HCT116 (cell line): ENCODE data around the gene INTS1. TPM values are rescaled to one million over a fixed set of nuclear protein-coding genes. Genes with fewer than 3 reads are reported as not detected.

ENCODE experiments used
- ATAC-seq: fragments of 200-7000 bp; cut with Tn5 transposase; 2 replicates; pipeline ENCODE4 v1.9.1; 2020; ENCODE audit warnings: mild to moderate bottlenecking, moderate library complexity
- BruUV-seq: library from RNA; stranded (reverse); fragments of 400-500 nt; replicated peaks from 2 replicates; lab custom pipeline; 2021; lab: Mats Ljungman, UMichigan
- CTCF ChIA-PET: fragments of 300-600 bp; sonication (Branson Sonifier 250); formaldehyde crosslinking; loops from one replicate; lab custom pipeline; 2021; ENCODE audit warnings: antibody characterized with exemption; lab: Charles Lee
- POLR2A ChIA-PET: fragments of 300-600, 350-600 bp; sonication (Branson Sonifier 250); formaldehyde crosslinking; loops from one replicate; lab custom pipeline; 2021; ENCODE audit warnings: antibody characterized with exemption; lab: Charles Lee
- RAD21 ChIA-PET, 2 experiments: fragments of 300-600 bp; sonication (Branson Sonifier 250); formaldehyde crosslinking; loops; one replicate each; lab custom pipeline; 2023; ENCODE audit warnings: low total read pairs in 2 of 2; ENCODE audit not compliant: uncharacterized antibody in 2 of 2, unreplicated experiment in 2 of 2, low non-redundant PET in 1 of 2; lab: Charles Lee
- DNase-seq: peaks from one replicate; pipeline ENCODE4 v3.0.0-alpha.2; 2010; ENCODE audit warnings: low read depth, low spot score
- H2AFZ ChIP-seq: fragments of 200-600 bp; shearing (Covaris generic), sonication (generic); 2 replicates; pipeline ENCODE4 v1.6.1; 2017; ENCODE audit warnings: low read depth, mixed run types, mixed read lengths, antibody characterized with exemption, low read length; ENCODE audit not compliant: poor library complexity, severe bottlenecking
- H3K27ac ChIP-seq: 2 replicates; pipeline ENCODE4 v1.5.1; 2012; ENCODE audit warnings: low read depth, low read length
- H3K27me3 ChIP-seq: fragments of 200-600 bp; sonication (generic); 2 replicates; pipeline ENCODE4 v1.6.1; 2016; ENCODE audit warnings: mixed run types, low read length, mixed read lengths; ENCODE audit not compliant: insufficient read depth
- H3K36me3 ChIP-seq, 2 experiments: fragments of 200-500 bp in 1 of 2; fragments of 200-600 bp in 1 of 2; sonication (Bioruptor generic) in 1 of 2; sonication (generic) in 1 of 2; 2 replicates each; pipeline versions ENCODE4 v1.5.1 to v1.6.1; 2014 to 2016; ENCODE audit warnings: low read length in 2 of 2, inconsistent platforms in 1 of 2, mixed read lengths in 1 of 2, mixed run types in 1 of 2; ENCODE audit not compliant: insufficient read depth in 2 of 2, control insufficient read depth in 1 of 2
- H3K4me1 ChIP-seq, 2 experiments: fragments of 200-600 bp in 1 of 2; sonication (generic) in 1 of 2; 2 replicates each; pipeline versions ENCODE4 v1.5.1 to v1.6.1; 2012 to 2017; ENCODE audit warnings: low read length in 2 of 2, inconsistent platforms in 1 of 2, mild to moderate bottlenecking in 1 of 2, mixed read lengths in 1 of 2, mixed run types in 1 of 2, moderate library complexity in 1 of 2; ENCODE audit not compliant: insufficient read depth in 2 of 2, control insufficient read depth in 1 of 2
- H3K4me2 ChIP-seq: fragments of 200-600 bp; sonication (generic); 2 replicates; pipeline ENCODE4 v1.6.1; 2017; ENCODE audit warnings: mixed run types, low read length, mixed read lengths
- H3K4me3 ChIP-seq, 2 experiments: fragments of 200-600 bp in 1 of 2; sonication (generic) in 1 of 2; replicated peaks in 1 of 2; 2 replicates each; pipeline ENCODE4 v1.5.1; 2011 to 2016; ENCODE audit warnings: low read length in 2 of 2, control low read depth in 1 of 2, low read depth in 1 of 2, mild to moderate bottlenecking in 1 of 2, mixed read lengths in 1 of 2, mixed run types in 1 of 2
- H3K79me2 ChIP-seq: fragments of 200-600 bp; sonication (generic); 2 replicates; pipeline ENCODE4 v1.6.1; 2017; ENCODE audit warnings: mild to moderate bottlenecking, mixed run types, low read length, moderate library complexity, mixed read lengths; ENCODE audit not compliant: insufficient read depth
- H3K9ac ChIP-seq: fragments of 200-600 bp; sonication (generic); 2 replicates; pipeline ENCODE4 v1.6.1; 2016; ENCODE audit warnings: low read length, mixed read lengths
- H3K9me2 ChIP-seq: fragments of 200-600 bp; sonication (generic), shearing (Covaris generic); 2 replicates; pipeline ENCODE4 v1.6.1; 2017; ENCODE audit warnings: mixed run types, mild to moderate bottlenecking, moderate library complexity; ENCODE audit not compliant: insufficient read depth
- H3K9me3 ChIP-seq, 2 experiments: fragments of 200-500 bp in 1 of 2; fragments of 200-600 bp in 1 of 2; sonication (Bioruptor generic) in 1 of 2; sonication (generic) in 1 of 2; 2 replicates each; pipeline ENCODE4 v1.6.1; 2014 to 2017; ENCODE audit warnings: low read length in 2 of 2, mixed read lengths in 2 of 2, inconsistent platforms in 1 of 2, low read depth in 1 of 2, mild to moderate bottlenecking in 1 of 2, mixed run types in 1 of 2, moderate library complexity in 1 of 2; ENCODE audit not compliant: control insufficient read depth in 1 of 2, insufficient read depth in 1 of 2
- H4K20me1 ChIP-seq: fragments of 200-600 bp; sonication (generic), shearing (Covaris generic); 2 replicates; pipeline ENCODE4 v1.6.1; 2017; ENCODE audit warnings: mixed run types, mild to moderate bottlenecking, moderate library complexity; ENCODE audit not compliant: insufficient read depth
- CBX3 ChIP-seq: IDR thresholded peaks from 2 replicates; pipeline ENCODE4 v1.6.1; 2012; ENCODE audit warnings: low read depth
- EZH2phosphoT487 ChIP-seq: fragments of 200-600 bp; IDR thresholded peaks from 2 replicates; pipeline ENCODE4 v1.6.1; 2018; ENCODE audit warnings: antibody characterized with exemption, borderline replicate concordance
- FOSL1 ChIP-seq: IDR thresholded peaks from 2 replicates; pipeline ENCODE4 v1.6.1; 2012; ENCODE audit warnings: low read depth
- JUND ChIP-seq: IDR thresholded peaks from 2 replicates; pipeline ENCODE4 v1.6.1; 2012
- RAD21 ChIP-seq: IDR thresholded peaks from 2 replicates; pipeline ENCODE4 v1.6.1; 2012; ENCODE audit warnings: low read depth, mild to moderate bottlenecking
- REST ChIP-seq: IDR thresholded peaks from 2 replicates; pipeline ENCODE4 v1.6.1; 2012; ENCODE audit warnings: low read depth
- SIN3A ChIP-seq: IDR thresholded peaks from 2 replicates; pipeline ENCODE4 v1.6.1; 2012; ENCODE audit warnings: low read depth
- TCF7L2 ChIP-seq: IDR thresholded peaks from 2 replicates; pipeline ENCODE4 v1.7.0; 2011; ENCODE audit warnings: borderline replicate concordance, inconsistent platforms; ENCODE audit not compliant: insufficient read depth, insufficient read length; ENCODE audit errors: extremely low read depth
- YY1 ChIP-seq: IDR thresholded peaks from 2 replicates; pipeline ENCODE4 v1.6.1; 2011; ENCODE audit warnings: low read length, low read depth, moderate library complexity, mild to moderate bottlenecking; ENCODE audit not compliant: insufficient replicate concordance; ENCODE audit errors: extremely low read depth
- ZFX ChIP-seq: fragments of 450-650 bp; IDR thresholded peaks from 2 replicates; pipeline ENCODE4 v1.6.1; 2017
- intact Hi-C: fragments of 100-400 bp; cut with micrococcal nuclease; formaldehyde crosslinking; loops from 2 replicates; pipeline ENCODE4 v1.10.0; 2022
- total RNA-seq: library from RNA; stranded (reverse); gene quantifications from one replicate; pipeline ENCODE4 v1.2.1, GENCODE V29; 2021; ENCODE audit not compliant: unreplicated experiment

INTS1 gene
- total RNA-seq, 1 experiment from 2014 or later = 167 TPM

GRCh38 chr7:1459920-1460820 is 44.0 kb downstream of the INTS1 start:
- Histone ChIP-seq H3K9me3 (no peaks in the 10 kb centered on the region), H3K27ac (peak overlapping the region; percentile 48), H3K4me1 (peaks cover 65 to 81% of the 10 kb centered on the region in 2 experiments), H3K36me3 (no peaks in the 10 kb centered on the region), H3K4me3 (peak overlapping the region; percentile 43 to 57), H4K20me1 (no peaks in the 10 kb centered on the region), H2AFZ (no peak overlapping the region), H3K9ac (peak overlapping the region; percentile 53), H3K4me2 (peak overlapping the region; percentile 88), H3K27me3 (no peaks in the 10 kb centered on the region), H3K79me2 (peaks cover 39% of the 10 kb centered on the region), H3K9me2 (no peaks in the 10 kb centered on the region)
- BruUV-seq = no TSS peak
- CTCF ChIA-PET = interaction anchor here (0.6 kb wide), 1 partner anchor 14 kb away, joined by 3 read pairs; no protein-coding TSS in a partner anchor
- intact Hi-C loops = no loop called here
- ATAC-seq (peak; percentile 0; the same call in 1 of the 2 replicates), DNase-seq (no peak)
- POLR2A ChIA-PET = interaction anchor here (0.6 to 1.0 kb wide), 2 partner anchors 8 to 267 kb away, joined by 3 read pairs; no protein-coding TSS in a partner anchor
- RAD21 ChIA-PET = interaction anchor here in 1 of 2 experiments (0.7 kb wide), 1 partner anchor 14 kb away, joined by 3 read pairs; no protein-coding TSS in a partner anchor
- no peak; the same call in 1 of the 2 replicates for TF ChIP-seq ZFX
- TF ChIP-seq CBX3 = no peak
- no peak for TF ChIP-seq REST
- TF ChIP-seq TCF7L2 = no peak
- no peak for TF ChIP-seq FOSL1
- TF ChIP-seq EZH2phosphoT487 = no peak
- TF ChIP-seq YY1 = no peak
- no peak for TF ChIP-seq SIN3A
- TF ChIP-seq RAD21 = no peak
- TF ChIP-seq JUND = no peak
